OCI-LY3 (cell line): ENCODE measurements around the gene ADGRG4.

Experiments
- EZH2phosphoT487 ChIP-seq: fragments of 200-600 bp; shearing (Covaris generic); IDR thresholded peaks from 2 replicates; pipeline ENCODE4 v1.6.1; 2018; ENCODE audit warnings: antibody characterized with exemption, mixed run types, low read depth
- TF ChIP-seq, protein P1 (sequence below): fragments of 200-600, 300-600 bp; sonication (generic); IDR thresholded peaks from 2 replicates; pipeline ENCODE4 v1.5.1; 2014; ENCODE audit warnings: antibody characterized with exemption, low read length, low read depth

DNA sequence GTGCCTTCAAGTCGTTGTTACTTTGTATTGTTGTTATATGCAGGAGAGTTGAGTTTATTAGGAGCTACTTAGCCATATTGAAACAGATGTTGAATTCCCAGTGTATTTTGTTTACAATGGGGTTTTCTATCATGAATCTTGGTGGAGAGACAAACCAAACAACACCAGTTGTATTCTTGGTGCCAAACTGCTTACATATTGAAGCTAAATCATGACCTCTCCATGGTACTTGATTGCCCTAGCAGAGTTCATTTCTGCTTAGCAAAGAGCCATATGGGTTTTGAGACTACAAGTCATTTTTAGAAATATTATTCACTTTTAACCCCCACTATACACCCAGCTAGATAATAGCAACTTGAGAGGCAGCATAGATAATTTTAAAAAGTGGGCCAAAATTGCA, 85.4 kb downstream of the ADGRG4 start:
- TF ChIP-seq, protein P1, sequence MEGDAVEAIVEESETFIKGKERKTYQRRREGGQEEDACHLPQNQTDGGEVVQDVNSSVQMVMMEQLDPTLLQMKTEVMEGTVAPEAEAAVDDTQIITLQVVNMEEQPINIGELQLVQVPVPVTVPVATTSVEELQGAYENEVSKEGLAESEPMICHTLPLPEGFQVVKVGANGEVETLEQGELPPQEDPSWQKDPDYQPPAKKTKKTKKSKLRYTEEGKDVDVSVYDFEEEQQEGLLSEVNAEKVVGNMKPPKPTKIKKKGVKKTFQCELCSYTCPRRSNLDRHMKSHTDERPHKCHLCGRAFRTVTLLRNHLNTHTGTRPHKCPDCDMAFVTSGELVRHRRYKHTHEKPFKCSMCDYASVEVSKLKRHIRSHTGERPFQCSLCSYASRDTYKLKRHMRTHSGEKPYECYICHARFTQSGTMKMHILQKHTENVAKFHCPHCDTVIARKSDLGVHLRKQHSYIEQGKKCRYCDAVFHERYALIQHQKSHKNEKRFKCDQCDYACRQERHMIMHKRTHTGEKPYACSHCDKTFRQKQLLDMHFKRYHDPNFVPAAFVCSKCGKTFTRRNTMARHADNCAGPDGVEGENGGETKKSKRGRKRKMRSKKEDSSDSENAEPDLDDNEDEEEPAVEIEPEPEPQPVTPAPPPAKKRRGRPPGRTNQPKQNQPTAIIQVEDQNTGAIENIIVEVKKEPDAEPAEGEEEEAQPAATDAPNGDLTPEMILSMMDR, result no peak
- no peak for TF ChIP-seq EZH2phosphoT487
